AG04450 (cell line): ENCODE data around the gene PIK3C2B. TPM values are rescaled to one million over a fixed set of nuclear protein-coding genes. Genes with fewer than 3 reads are reported as not detected.
"Not testable (repeated sequence)": the region's sequence is repeated elsewhere in the genome, so short reads cannot be mapped to it uniquely, and the experiment has no call there.

Source experiments
- CTCF ChIA-PET: fragments of 300-600, 350-600 bp; formaldehyde crosslinking; extraction: SDS; loops from one replicate; lab custom pipeline; 2022; ENCODE audit warnings: antibody characterized with exemption, inconsistent platforms; lab: Charles Lee
- POLR2A ChIA-PET: fragments of 350-600 bp; formaldehyde crosslinking; extraction: SDS; loops from one replicate; lab custom pipeline; 2021; ENCODE audit warnings: antibody characterized with exemption, inconsistent platforms; lab: Yijun Ruan, JAX
- DNase-seq: peaks from one replicate; pipeline ENCODE4 v3.0.0-alpha.2; 2011; ENCODE audit warnings: low read depth, low spot score
- H3K27ac ChIP-seq: one replicate; pipeline ENCODE4 v1.5.1; 2012; ENCODE audit warnings: low read depth, low read length, control low read depth
- H3K27me3 ChIP-seq: one replicate; pipeline ENCODE4 v1.6.0; 2012; ENCODE audit warnings: low read length; ENCODE audit not compliant: control insufficient read depth, insufficient read depth
- H3K4me3 ChIP-seq: 2 replicates; pipeline ENCODE4 v1.5.1; 2011; ENCODE audit warnings: mild to moderate bottlenecking, low read depth, low read length, control low read depth
- H3K9me3 ChIP-seq: 2 replicates; pipeline ENCODE4 v1.5.1; 2012; ENCODE audit warnings: low read length; ENCODE audit not compliant: control insufficient read depth, insufficient read depth
- polyA plus RNA-seq: library from polyadenylated mRNA; depleted of rRNA; stranded (reverse); fragments of >200 nt; gene quantifications from 2 replicates; pipeline ENCODE4 v1.2.3, GENCODE V29; 2011
- TF ChIP-seq, protein P1 (sequence below): IDR thresholded peaks from 2 replicates; pipeline ENCODE4 v1.5.1; 2011; ENCODE audit warnings: low read depth, low read length, control low read depth, inconsistent platforms

The PIK3C2B gene
- polyA plus RNA-seq, 1 experiment: 4.9 TPM

DNA sequence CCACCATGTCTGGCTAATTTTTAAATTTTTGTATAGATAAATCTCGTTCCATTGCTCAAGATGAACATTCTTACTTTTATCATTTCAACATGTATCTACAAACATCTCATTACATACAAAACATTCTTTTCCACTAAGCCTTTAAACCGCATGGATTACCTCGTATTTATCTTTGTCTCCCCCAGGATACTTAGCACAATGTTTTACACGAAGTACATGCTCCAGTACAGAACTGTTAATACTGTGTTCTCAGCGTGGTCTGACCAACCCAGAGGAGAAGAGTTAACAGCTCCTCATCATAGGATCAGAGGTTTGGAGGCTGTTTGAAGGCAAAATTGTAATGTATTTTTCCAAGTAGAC, 7.4 kb downstream of the PIK3C2B start:
- H3K27me3 ChIP-seq: no peaks in the 10 kb centered on the region
- H3K9me3 ChIP-seq: no peaks in the 10 kb centered on the region
- CTCF ChIA-PET: interaction anchor here (1.5 to 4.2 kb wide), 3 partner anchors 9 to 56 kb away, joined by 4 to 20 read pairs (median 7); no protein-coding TSS in a partner anchor
- no peak for DNase-seq
- POLR2A ChIA-PET: interaction anchor here (0.9 kb wide), 1 partner anchor 69 kb away, joined by 3 read pairs; no protein-coding TSS in a partner anchor
- TF ChIP-seq, protein P1, sequence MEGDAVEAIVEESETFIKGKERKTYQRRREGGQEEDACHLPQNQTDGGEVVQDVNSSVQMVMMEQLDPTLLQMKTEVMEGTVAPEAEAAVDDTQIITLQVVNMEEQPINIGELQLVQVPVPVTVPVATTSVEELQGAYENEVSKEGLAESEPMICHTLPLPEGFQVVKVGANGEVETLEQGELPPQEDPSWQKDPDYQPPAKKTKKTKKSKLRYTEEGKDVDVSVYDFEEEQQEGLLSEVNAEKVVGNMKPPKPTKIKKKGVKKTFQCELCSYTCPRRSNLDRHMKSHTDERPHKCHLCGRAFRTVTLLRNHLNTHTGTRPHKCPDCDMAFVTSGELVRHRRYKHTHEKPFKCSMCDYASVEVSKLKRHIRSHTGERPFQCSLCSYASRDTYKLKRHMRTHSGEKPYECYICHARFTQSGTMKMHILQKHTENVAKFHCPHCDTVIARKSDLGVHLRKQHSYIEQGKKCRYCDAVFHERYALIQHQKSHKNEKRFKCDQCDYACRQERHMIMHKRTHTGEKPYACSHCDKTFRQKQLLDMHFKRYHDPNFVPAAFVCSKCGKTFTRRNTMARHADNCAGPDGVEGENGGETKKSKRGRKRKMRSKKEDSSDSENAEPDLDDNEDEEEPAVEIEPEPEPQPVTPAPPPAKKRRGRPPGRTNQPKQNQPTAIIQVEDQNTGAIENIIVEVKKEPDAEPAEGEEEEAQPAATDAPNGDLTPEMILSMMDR: no peak
- no peak overlapping the region for H3K27ac ChIP-seq
- H3K4me3 ChIP-seq: no peak overlapping the region

DNA sequence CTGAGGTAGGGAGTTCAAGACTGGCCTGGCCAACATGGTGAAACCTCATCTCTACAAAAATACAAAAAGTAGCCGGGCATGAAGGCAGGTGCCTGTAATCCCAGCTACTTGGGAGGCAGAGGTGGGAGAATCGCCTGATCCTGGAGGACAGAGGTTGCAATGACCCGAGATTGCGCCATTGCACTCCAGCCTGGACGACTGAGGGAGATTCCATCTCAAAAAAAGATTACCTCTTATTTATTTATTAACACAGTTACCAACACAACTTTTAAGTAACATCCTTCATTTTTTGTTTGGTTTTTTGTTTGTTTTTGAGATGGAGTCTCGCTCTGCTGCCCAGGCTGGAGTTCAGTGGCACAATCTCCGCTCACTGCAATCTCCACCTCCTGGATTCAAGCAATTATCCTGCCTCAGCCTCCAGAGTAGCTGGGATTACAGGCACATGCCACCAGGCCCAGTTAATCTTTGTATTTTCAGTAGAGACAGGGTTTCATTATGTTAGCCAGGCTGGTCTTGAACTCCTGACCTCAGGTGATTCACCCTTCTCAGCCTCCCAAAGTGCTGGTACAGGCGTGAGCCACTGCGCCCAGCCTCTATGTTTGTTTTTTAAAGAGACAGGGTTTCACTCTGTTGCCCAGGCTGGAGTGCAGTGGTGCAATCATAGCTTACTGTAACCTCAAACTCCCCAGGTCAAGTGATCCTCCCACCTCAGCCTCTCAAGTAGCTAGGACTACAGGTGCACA, 7.9 kb downstream of the PIK3C2B start:
- H3K4me3 ChIP-seq, DNase-seq, H3K27ac ChIP-seq, H3K27me3 ChIP-seq, H3K9me3 ChIP-seq: not testable (repeated sequence)
- ChIA-PET POLR2A (interaction anchor here (0.9 kb wide), 1 partner anchor 69 kb away, joined by 3 read pairs; no protein-coding TSS in a partner anchor), CTCF (interaction anchor here (0.7 to 4.2 kb wide), 6 partner anchors 9 to 55 kb away, joined by 4 to 20 read pairs (median 8); no protein-coding TSS in a partner anchor)

DNA sequence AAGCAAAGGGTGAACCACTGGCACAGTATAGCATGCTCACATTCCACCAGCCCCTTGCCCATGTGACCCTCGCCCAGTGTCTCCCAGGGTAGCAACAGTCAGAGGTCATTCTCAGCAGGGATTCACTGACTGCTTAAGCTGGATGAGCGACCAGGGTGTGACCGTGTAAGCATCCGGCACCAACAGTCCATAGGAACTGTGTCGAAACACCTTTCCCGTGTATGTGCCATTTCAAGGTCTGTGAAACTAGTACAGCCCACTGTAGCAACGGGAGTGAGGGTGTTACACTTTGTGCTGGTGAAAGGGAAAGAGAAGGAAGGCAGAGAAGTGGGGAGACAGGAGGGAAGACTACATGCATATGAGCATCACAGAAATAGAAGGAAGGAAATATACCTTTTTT, 10.8 kb downstream of the PIK3C2B start:
- TF ChIP-seq, protein P1: no peak
- CTCF ChIA-PET: interaction anchor here (1.0 to 1.3 kb wide), 2 partner anchors 19 to 38 kb away, joined by 3 read pairs; no protein-coding TSS in a partner anchor
- H3K27me3 ChIP-seq: no peaks in the 10 kb centered on the region
- no peaks in the 10 kb centered on the region for H3K9me3 ChIP-seq
- POLR2A ChIA-PET: no interaction called here
- no peak overlapping the region for H3K4me3 ChIP-seq
- H3K27ac ChIP-seq: no peak overlapping the region
- DNase-seq: no peak

DNA sequence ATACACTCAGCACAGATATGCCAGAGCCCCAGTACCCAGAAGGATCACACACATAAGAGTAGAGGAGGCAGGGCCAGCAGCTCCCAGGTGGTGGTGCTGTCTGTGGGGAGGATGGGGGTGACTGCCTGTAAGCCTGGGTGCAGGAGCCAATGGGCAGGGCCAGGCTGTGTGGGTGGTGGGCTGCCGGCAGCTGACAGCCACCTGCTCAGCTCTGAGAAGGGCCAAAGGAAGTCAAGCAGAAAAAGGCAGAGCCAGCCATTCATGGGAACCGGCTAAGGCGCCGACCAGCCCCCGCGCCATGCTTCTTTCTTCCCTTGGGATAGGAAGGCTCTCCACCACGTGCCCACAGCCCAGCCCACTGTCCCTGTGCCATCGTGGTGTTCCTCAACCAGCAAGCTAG, 14.1 kb downstream of the PIK3C2B start:
- CTCF ChIA-PET: interaction anchor here (0.6 to 1.8 kb wide), 2 partner anchors 22 to 34 kb away, joined by 3 to 6 read pairs; no protein-coding TSS in a partner anchor
- TF ChIP-seq, protein P1: no peak
- POLR2A ChIA-PET: no interaction called here
- Histone ChIP-seq H3K27me3 (no peaks in the 10 kb centered on the region), H3K4me3 (no peak overlapping the region), H3K27ac (no peak overlapping the region), H3K9me3 (no peaks in the 10 kb centered on the region)
- DNase-seq: no peak

DNA sequence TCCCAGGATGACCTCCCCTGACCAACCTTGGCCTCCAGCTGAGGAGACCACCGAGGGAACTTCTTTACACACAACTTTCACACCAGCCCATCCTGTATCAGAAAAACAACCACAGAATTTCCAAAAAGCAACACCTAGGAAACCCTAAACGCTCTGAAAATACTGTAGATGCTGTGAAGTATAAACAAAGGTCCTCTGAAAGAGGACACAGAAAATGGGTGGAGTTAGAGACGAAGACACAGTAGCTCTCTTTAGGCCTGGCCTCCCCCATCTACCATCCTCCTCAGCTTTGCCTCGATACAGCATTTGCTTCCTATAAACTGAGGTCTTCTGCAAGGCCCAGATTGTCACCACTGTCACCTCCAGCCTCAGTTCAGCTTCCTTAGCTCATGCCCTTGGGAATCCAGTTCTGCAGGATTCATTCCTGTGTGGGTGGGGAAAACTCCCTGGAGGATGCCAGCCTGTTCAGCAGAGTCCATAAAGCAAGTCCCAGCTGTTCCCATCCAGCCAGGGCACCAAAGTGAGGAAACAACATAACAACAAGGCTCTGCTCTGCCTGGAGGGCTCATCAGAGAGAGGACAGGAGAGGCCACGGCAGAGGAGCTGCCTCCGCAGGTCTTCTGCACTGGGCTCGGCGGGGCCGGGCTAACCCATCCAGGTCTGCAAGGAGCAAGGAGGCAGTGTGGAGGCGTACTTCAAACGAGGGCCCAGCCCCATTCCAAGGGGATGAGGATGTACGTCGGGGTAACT, 15.0 kb downstream of the PIK3C2B start:
- ChIA-PET CTCF (interaction anchor here (0.9 to 2.3 kb wide), 6 partner anchors 13 to 49 kb away, joined by 4 to 5 read pairs (median 4); no protein-coding TSS in a partner anchor), POLR2A (no interaction called here)
- Histone ChIP-seq H3K9me3 (no peaks in the 10 kb centered on the region), H3K4me3 (no peak overlapping the region), H3K27ac (no peak overlapping the region), H3K27me3 (no peaks in the 10 kb centered on the region)
- TF ChIP-seq, protein P1: no peak
- DNase-seq: no peak
